Activated T-cell treated with anti-CD3 and anti-CD28 coated beads for 24 hours (primary cell): ENCODE data around the gene PMM2.
"Not testable (repeated sequence)": the region's sequence is repeated elsewhere in the genome, so short reads cannot be mapped to it uniquely, and the experiment has no call there.

Experiments used
- DNase-seq: peaks from one replicate; pipeline ENCODE4 v3.0.0-alpha.2; 2020; ENCODE audit warnings: low read depth

The PMM2 gene

DNA sequence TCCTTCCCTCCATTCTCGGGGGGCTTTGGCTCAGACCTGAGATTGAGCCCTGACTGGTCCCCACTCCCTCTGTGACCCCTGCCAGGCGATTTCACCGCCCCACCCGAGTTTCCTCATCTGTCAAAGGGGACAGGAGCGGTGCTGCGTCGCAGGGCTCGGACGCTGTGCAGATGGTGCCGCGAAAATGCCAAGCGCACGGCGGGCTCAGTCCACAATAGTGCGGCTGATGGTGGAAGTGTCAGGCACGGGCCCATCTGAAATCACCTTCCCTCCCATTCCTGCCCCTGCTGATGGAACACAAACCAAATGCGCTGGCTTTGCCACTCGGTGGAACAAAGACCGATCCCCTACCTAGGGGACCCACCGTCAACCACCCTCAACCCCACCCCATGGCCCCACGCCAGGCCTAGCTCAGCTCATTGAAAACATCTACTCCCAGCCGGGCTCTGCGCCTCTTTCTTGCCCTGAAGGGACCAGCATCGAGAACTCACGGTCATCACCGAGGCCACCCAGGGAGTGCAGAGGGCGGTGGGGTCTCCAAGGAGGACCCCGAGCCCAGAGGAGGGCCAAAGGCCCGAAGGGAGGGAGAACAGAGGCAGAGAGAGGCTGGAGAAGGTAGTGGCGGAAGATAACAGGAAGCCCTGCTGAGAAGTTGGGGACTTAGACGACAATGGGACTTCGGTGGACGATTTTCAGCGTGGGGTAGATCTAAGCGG, 69.7 kb downstream of the PMM2 start:
- DNase-seq = no peak

DNA sequence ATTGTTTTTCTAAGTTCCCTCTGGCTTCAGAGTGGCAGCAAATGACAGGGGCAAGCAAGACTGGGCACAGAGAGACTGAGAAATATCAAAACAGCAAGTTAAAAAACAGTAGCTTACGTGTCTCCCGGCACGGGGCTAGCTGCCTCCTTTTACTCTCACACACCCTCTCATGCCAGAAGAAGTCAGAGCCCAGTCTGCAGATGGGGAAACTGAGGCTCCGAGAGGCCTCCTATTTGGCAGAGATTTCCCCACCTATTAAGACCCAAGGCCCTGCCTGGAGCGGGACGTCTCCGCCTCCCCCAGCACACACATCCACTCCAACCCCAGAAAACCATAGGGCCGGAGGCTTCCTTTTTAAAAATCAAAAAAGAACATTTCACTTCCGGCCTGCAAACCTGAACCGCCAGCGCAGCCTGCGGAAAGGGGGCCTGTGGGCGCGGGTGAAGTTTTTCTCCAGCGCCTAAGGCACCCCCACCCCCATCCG, 70.3 kb downstream of the PMM2 start:
- DNase-seq = no peak

- peak; percentile 68 for DNase-seq
Observed at GRCh38 chr16:8868416-8869211, 71.0 kb downstream of the PMM2 start, which contains the start of gene CARHSP1. Gene CARHSP1 (minus strand): TSS chr16:8869006. CDS start chr16:8859328, 9,678 bp downstream.

- DNase-seq = no peak
Observed at GRCh38 chr16:8869212-8869987, 71.8 kb downstream of the PMM2 start.

DNA sequence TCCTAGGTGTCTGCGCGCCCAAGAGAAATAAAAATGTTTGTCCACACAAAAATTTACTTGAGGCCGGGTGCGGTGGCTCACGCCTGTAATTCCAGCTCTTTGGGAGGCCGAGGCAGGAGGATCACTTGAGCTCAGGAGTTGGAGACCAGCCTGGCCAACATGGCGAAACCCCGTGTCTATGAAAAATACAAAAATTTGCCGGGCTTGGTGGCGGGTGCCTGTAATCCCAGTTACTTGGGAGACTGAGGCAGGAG, 72.3 kb downstream of the PMM2 start:
- DNase-seq = not testable (repeated sequence)

DNA sequence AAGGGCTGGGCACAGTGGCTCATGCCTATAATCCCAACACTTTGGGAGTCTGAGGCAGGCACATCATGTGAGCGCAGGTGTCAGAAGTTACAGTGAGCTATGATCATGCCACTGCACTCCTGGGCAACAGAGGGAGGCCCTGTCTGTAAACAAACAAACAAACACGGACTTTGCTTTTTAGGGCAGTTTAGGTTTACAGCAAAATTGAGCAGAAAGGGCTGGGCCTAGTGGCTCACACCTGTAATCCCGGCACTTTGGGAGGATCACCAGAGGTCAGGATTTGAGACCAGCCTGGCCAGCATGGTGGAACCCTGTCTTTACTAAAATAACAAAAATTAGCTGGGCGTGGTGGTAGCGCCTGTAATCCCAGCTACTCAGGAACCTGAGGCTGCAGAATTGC, 74.4 kb downstream of the PMM2 start:
- DNase-seq = no peak

DNA sequence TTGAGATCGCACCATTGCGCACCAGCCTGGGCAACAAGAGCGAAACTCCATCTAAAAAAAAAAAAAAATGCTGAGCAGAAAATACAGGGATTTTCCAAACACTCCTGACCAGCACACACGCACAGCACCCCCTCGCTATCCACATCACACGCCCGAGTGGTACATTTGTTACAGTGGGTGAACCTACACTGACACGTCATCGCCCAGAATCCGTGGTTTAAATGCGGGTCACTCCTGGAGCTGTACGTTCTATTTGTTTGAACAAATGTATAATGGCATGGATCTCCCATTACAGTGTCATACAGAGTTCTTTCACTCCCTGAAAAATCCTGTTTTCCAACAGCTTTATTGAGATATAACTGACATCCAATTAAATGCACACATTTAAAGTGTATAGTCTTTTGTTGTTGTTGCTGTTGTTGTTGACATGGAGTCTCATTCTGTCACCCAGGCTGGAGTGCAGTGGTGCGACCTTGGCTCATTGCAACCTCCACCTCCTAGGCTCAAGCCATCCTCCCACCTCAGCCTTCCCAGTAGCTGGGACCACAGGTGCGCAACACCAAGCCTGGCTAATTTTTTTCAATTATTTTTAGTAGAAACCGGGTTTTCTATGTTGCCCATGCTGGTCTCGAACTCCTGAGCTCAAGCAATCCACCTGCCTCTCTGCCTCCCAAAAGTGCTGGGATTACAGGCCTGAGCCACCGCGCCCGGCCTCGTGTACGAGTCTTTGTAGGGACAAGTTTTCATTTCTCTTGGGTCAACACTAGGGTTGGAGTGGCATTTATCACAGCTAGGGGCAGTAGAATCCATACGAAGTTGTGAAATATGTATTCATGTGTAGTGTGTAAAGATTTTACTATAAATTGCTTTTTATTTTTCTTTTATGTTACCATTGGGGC, 75.6 kb downstream of the PMM2 start:
- no peak for DNase-seq

GRCh38 chr16:8873866-8874195, 76.2 kb downstream of the PMM2 start:
- DNase-seq = not testable (repeated sequence)

DNA sequence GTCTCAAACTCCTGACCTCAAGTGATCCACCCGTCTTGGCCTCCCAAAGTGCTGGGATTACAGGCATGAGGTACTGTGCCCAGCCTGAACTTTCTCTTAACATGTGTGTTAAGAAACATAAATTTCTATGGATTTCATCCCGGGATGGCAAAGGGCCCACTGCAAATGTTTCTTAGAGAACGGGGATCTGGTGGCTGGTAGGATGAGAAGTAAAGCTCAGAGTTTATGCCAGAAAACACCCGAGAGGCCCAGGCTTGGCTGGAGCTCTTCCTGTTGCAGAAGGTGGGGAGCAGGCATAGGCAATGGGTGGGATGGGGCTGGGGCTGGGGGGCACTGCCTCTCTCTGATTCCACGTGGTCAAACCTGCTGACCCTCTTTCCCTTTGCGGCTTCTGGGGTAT, 76.7 kb downstream of the PMM2 start:
- no peak for DNase-seq

GRCh38 chr16:8875317-8875716, 77.7 kb downstream of the PMM2 start:
- not testable (repeated sequence) for DNase-seq

DNA sequence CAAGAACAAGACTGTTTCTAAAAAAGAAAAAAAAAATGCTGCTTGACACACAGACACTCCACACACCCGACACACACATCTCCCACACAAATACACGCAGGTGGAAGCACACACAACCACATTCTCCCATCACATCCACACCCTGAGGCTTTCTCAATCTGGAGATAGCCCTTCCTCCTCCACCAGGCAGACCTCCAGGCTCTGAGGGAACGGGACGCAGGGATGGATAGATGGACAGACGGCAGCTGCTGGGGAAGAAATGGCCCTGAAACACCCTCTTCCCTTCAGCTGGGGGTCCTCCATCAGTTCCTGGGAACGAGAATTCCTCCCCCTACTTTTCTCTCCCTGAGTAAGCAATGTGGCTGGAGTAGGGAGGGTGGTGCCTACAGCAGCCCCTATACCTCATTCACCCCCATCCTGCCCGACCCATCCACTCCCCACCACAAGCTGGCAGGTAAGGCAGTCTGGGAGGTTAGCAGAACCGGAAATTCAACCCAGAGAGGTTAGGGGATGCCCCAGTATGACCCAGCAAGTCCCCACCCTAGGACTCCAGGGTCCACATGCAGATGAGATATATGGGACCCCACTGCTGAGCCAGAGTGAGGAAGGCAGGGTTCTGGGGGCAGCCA, 80.4 kb downstream of the PMM2 start:
- DNase-seq = no peak

DNA sequence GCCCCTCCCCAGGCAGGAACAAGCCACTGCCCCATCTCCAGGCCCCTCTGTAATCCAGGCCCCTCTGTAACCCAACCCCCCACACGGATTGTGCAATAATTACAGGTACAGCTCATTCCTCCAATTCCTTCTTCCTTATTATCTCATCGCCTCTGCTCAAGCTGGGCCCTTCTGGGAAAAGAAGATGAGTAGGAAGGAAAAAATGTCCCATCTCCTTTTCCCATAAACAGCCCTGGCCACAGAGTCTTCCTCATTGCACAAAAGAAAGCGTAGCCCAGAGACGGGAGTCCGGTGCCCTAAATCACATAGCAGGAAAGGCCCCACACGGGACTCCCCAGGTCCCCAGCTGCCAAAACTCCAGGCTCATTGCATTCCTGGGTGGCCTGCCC, 80.9 kb downstream of the PMM2 start:
- DNase-seq = no peak

DNA sequence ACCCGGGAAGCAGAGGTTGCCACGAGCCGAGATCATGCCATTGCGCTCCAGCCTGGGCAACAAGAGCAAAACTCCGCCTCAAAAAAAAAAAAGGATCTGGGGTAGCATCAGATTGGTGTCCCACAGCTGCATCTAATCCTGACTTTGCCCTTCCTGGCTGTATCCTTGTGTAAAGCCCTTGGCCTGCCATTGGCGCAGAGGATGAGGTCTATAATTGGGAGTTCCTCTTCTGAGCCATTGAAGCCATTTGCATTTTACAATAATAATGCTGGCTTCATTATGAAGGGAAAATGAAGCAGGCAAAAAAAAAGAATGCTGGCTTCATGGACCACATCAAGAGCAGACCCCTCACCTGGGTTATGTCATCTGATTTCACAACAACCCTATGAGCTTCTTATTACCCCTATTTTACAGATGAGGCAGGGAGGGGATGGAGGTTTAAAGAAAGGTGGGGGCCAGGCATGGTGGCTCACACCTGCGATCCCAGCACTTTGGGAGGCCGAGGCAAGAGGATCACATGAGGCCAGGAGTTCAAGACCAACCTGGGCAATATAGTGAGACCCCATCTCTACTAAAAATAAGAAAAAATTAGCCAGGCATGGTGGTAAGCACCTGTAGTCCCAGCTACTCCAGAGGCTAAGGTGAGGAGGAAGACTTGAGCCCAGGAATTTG, 83.3 kb downstream of the PMM2 start:
- no peak for DNase-seq

- no peak for DNase-seq
Observed at GRCh38 chr16:8882041-8882617, 84.5 kb downstream of the PMM2 start, which contains the start of gene LITAFD. Gene LITAFD (plus strand): TSS chr16:8882351. CDS start chr16:8884356, 2,005 bp downstream.

DNA sequence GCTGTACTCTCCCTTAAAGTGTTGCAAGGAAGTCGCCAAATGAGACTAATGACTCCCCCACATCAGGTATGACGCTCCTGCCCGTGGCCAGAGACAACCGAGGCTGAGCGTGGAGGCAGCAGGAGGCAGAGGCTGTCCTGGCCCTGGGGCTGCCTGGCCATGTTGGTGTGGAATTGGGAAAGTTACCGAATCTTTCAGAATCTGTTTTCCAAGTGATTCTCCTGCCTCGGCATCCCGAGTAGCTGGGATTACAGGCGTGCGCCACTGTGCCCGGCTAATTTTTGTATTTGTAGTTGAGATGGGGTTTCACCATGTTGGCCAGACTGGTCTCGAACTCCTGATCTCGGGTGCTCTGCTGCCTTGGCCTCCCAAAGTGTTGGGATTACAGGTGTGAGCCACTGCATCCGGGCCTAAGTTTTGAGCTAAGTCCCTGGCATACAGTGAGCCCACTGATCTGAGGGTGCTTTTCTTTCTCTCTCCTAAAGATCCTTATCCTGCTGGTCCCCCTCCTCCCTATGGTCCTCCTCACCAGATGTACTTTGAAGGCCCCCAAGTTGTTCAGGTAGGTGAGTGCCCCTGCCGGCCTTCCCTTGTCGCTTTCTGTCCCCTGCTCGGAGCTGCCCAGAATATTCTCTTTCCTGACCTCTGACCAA, 85.2 kb downstream of the PMM2 start:
- no peak for DNase-seq

GRCh38 chr16:8885674-8886592, 88.3 kb downstream of the PMM2 start:
- DNase-seq = no peak

GRCh38 chr16:8886593-8887430, 89.2 kb downstream of the PMM2 start:
- DNase-seq = no peak

- no peak for DNase-seq
Observed at GRCh38 chr16:8887431-8887765, 89.8 kb downstream of the PMM2 start.
